Activated CD8-positive, alpha-beta memory T cell treated with anti-CD3 and anti-CD28 coated beads, Interleukin-2, amount 10 ng/mL, durations not matched to agents 7 days and 5 days (primary cell): ENCODE data around the gene CYBRD1. TPM values are rescaled to one million over a fixed set of nuclear protein-coding genes. Genes with fewer than 3 reads are reported as not detected.

Source experiments
- ATAC-seq: fragments of 150-1000 bp; cut with Tn5 transposase; one replicate; pipeline ENCODE4 v1.10.0; 2021; ENCODE audit warnings: moderate library complexity
- CTCF ChIA-PET: fragments of 350-600 bp; sonication (Branson Sonifier 250); formaldehyde crosslinking; loops from one replicate; lab custom pipeline; 2021; ENCODE audit warnings: antibody characterized with exemption; lab: Charles Lee
- DNase-seq: peaks from one replicate; pipeline ENCODE4 v3.0.0-alpha.2; 2020
- H3K27ac Mint-ChIP-seq: one replicate; pipeline ENCODE4 v1.8.0; 2021; ENCODE audit warnings: mild to moderate bottlenecking, mixed read lengths
- H3K27me3 Mint-ChIP-seq: one replicate; pipeline ENCODE4 v1.8.0; 2021; ENCODE audit warnings: mixed read lengths
- H3K36me3 Mint-ChIP-seq: one replicate; pipeline ENCODE4 v1.8.0; 2021; ENCODE audit warnings: mild to moderate bottlenecking, mixed read lengths
- H3K4me1 Mint-ChIP-seq: one replicate; pipeline ENCODE4 v1.8.0; 2021; ENCODE audit warnings: mixed read lengths
- H3K4me3 Mint-ChIP-seq: one replicate; pipeline ENCODE4 v1.8.0; 2021; ENCODE audit warnings: mild to moderate bottlenecking, moderate library complexity, mixed read lengths
- H3K9me3 Mint-ChIP-seq: one replicate; pipeline ENCODE4 v1.8.0; 2022; ENCODE audit warnings: low read depth, mixed read lengths
- total RNA-seq, 2 experiments: library from RNA; stranded (reverse); gene quantifications; one replicate each; pipeline ENCODE4 v1.2.3, GENCODE V29; 2021

The CYBRD1 gene
- total RNA-seq, 2 experiments from 2014 or later: 0.44 to 4.6 TPM

DNA sequence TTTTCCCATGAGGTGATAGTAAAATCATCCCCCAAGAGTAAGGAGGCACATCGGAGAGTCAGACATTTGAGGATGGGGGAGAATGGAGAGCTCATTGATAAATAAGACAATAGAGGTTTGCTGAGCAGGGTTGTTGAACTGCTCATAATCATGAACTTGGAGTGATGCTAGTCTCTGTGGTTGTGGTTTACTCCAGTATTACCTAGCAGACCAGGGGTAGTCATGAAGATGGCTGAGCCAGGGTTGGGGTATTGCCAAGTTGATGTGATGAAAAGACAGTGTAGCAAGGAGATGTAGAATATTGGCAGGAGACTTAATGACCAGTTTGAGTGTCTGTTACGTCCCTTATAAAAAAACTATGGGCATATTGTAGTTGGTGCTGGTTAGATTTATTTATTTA is 25.4 kb downstream of the CYBRD1 start:
- no peak for ATAC-seq

DNA sequence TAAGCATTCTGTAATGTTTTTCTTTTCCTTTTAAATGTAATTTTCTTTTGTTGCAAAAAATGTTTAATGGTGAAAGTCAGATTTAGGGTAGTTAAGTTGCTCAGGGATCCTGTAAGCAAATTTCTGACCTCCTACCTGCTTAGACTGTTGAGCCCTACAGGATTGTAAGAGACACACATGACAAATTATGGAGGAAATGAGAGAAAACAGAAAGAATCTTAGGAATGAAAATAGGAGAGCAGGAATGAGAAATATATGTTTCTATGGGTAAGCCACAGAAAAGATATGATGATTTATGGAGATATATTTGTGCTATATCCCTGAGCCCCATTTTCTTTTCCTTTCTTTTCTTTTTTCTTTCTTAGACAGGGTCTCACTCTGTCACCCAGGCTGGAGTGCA is 28.3 kb downstream of the CYBRD1 start:
- H3K27ac Mint-ChIP-seq: no peak overlapping the region
- ATAC-seq (no peak), DNase-seq (no peak)
- H3K9me3 Mint-ChIP-seq: no peaks in the 10 kb centered on the region
- peaks cover 9% of the 10 kb centered on the region for H3K4me1 Mint-ChIP-seq
- no peak overlapping the region for H3K4me3 Mint-ChIP-seq
- H3K36me3 Mint-ChIP-seq: no peaks in the 10 kb centered on the region
- CTCF ChIA-PET: interaction anchor here (1.0 kb wide), 1 partner anchor 30 kb away, joined by 3 read pairs; no protein-coding TSS in a partner anchor
- H3K27me3 Mint-ChIP-seq: peaks cover 14% of the 10 kb centered on the region

More for the DNA sequence above, 25.4 kb downstream of the CYBRD1 start:
- peaks cover 18% of the 10 kb centered on the region for H3K27me3 Mint-ChIP-seq
- H3K4me3 Mint-ChIP-seq: no peak overlapping the region
- CTCF ChIA-PET: no interaction called here
- DNase-seq: no peak
- H3K27ac Mint-ChIP-seq: no peak overlapping the region
- peaks cover 9% of the 10 kb centered on the region for H3K4me1 Mint-ChIP-seq
- H3K9me3 Mint-ChIP-seq: no peaks in the 10 kb centered on the region
- no peaks in the 10 kb centered on the region for H3K36me3 Mint-ChIP-seq

DNA sequence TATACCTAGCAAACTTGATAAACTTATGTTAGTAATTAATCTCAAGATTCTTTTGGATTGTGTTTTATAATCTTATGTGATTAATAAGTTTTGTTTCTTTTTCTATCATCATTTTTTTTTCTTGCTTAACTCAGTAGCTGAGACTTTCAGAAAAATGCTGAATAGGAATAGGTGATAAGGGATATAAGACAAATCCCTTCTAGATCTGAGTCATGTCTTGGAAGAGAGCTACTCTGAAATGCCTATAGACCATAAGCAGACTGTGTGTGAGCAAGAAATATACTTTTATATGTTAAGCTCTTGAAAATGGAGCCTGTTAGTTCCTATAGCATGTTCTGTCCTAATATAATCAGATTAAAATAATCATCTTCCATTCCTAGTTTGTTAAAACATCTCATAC is 29.6 kb downstream of the CYBRD1 start:
- no peak for ATAC-seq
- Mint-ChIP-seq H3K27ac (no peak overlapping the region), H3K27me3 (peaks cover 11% of the 10 kb centered on the region), H3K4me3 (no peak overlapping the region), H3K9me3 (no peaks in the 10 kb centered on the region), H3K4me1 (peaks cover 9% of the 10 kb centered on the region), H3K36me3 (no peaks in the 10 kb centered on the region)
- CTCF ChIA-PET: interaction anchor here (0.9 to 1.2 kb wide), 2 partner anchors 19 to 44 kb away, joined by 3 read pairs; no protein-coding TSS in a partner anchor
- DNase-seq: no peak

DNA sequence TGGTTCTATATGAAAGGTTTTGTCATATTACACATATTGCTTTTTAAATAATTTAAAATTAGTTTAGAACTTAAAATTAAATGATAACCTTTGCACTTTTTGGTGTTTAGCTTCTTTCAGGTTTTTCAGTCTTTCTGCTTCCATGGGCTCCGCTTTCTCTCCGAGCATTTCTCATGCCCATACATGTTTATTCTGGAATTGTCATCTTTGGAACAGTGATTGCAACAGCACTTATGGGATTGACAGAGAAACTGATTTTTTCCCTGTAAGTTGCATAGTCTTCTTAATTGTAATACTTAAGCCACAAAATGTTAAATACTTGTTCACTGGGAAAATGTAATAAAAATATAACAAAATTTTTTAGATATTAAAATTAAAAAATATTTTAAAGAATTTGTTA is 31.0 kb downstream of the CYBRD1 start:
- no peak overlapping the region for H3K4me3 Mint-ChIP-seq

DNA sequence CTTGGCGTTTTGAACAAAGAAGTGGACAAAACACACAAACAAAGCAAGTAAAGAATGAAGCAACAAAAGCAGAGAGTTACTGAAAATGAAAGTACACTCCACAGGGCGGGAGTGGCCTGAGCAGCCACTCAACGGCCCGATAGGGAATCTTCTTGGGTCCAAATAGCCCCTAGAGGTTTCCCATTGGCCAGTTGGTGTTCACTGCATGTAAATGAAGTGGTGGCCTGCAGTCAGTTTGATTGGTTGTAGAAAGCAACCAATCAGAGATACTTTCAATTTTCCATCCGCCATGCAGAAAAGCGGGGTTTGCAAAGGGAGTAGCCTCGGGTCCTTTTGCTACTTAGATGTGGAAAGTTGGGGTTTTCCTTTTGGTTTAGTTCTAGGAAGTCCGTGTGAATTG is 31.6 kb downstream of the CYBRD1 start:
- DNase-seq (no peak), ATAC-seq (peak; percentile 72)
- Mint-ChIP-seq H3K36me3 (no peaks in the 10 kb centered on the region), H3K9me3 (no peaks in the 10 kb centered on the region), H3K4me1 (peaks cover 4% of the 10 kb centered on the region), H3K27me3 (peaks cover 14% of the 10 kb centered on the region), H3K27ac (no peak overlapping the region), H3K4me3 (no peak overlapping the region)
- CTCF ChIA-PET: no interaction called here

More for the DNA sequence above, 31.0 kb downstream of the CYBRD1 start:
- H3K27me3 Mint-ChIP-seq: peaks cover 14% of the 10 kb centered on the region
- no peaks in the 10 kb centered on the region for H3K9me3 Mint-ChIP-seq
- CTCF ChIA-PET: no interaction called here
- ATAC-seq: no peak
- H3K27ac Mint-ChIP-seq: no peak overlapping the region
- H3K4me1 Mint-ChIP-seq: peaks cover 4% of the 10 kb centered on the region
- no peaks in the 10 kb centered on the region for H3K36me3 Mint-ChIP-seq
- DNase-seq: no peak

DNA sequence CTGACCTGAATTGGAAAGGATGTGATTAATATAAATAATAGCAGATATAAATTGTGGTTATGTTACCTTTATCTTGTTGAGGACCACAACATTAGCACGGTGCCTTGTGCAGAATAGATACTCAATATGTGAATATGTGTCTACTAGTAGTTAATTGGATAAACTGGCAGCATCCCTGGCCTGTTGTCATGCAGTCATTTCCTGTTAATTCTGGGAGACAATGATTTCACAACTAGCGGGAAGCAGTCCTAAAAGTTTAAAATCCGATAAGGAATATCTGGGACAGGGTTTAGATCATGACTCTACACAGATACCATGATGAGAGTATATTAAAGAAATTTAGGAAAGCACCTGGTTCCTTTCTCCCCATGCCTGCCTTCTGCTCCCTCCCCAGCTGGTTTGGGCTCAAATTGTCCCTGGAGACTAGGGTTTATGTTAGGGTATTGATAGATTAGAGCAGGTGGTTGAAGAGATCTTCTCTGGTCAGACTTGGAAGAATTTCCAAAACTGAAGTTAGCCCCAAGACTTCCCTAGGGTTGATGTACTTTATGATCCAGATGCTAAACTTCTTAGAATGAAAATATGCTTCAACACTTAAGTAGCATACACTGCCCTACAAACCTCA is 32.8 kb downstream of the CYBRD1 start:
- Mint-ChIP-seq H3K27ac (no peak overlapping the region), H3K27me3 (peaks cover 14% of the 10 kb centered on the region), H3K9me3 (no peaks in the 10 kb centered on the region), H3K4me1 (peaks cover 4% of the 10 kb centered on the region), H3K4me3 (no peak overlapping the region), H3K36me3 (no peaks in the 10 kb centered on the region)
- DNase-seq (no peak), ATAC-seq (no peak)
- CTCF ChIA-PET: no interaction called here

DNA sequence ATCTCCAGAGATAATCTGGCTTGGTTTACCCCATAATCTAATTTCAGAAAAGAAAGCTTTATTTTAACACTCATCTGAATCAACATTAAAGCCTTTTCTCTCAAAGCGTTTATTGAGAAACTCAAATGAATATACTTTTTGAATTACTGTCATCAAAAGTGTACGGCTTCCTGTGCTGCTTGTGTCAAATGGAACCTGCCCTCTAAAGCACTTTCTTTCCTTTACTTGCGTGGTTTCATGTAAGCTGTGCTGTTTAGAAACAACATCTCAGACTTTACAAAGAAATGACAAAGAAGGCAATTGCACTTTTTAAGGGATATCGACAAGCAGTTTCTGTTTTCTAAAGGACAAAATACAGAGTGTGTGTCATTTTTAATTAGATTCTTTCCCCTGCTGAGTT is 35.1 kb downstream of the CYBRD1 start:
- DNase-seq (no peak), ATAC-seq (peak; percentile 36)
- Mint-ChIP-seq H3K27ac (no peak overlapping the region), H3K4me3 (no peak overlapping the region), H3K9me3 (no peaks in the 10 kb centered on the region), H3K36me3 (no peaks in the 10 kb centered on the region), H3K4me1 (peaks cover 4% of the 10 kb centered on the region), H3K27me3 (peaks cover 12% of the 10 kb centered on the region)
- CTCF ChIA-PET: interaction anchor here (0.8 to 1.2 kb wide), 3 partner anchors 8 to 15 kb away, joined by 3 read pairs; no protein-coding TSS in a partner anchor

DNA sequence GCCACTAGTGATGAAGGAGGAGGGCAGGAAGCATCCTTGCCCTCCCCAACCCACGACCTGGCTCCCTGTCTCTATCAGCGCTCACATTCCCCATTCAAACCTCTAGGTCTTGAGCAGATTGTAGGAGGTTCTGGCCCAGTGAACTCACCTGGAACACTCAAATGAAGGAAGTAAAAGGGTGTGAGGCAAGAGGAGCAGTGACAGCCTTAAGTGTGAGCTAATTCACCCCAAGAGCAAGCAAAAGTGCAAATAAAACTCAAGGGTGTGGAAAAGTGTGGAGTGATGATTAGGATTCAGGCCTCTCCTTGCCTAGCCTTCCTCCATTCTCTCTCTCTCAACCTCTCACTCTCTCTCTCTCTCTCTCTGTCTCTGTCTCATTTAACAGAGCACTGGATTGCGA is 41.0 kb downstream of the CYBRD1 start:
- DNase-seq (no peak), ATAC-seq (no peak)
- H3K4me3 Mint-ChIP-seq: no peak overlapping the region
- no peaks in the 10 kb centered on the region for H3K9me3 Mint-ChIP-seq
- CTCF ChIA-PET: no interaction called here
- peaks cover 10% of the 10 kb centered on the region for H3K27me3 Mint-ChIP-seq
- H3K4me1 Mint-ChIP-seq: no peaks in the 10 kb centered on the region
- no peak overlapping the region for H3K27ac Mint-ChIP-seq
- H3K36me3 Mint-ChIP-seq: no peaks in the 10 kb centered on the region

DNA sequence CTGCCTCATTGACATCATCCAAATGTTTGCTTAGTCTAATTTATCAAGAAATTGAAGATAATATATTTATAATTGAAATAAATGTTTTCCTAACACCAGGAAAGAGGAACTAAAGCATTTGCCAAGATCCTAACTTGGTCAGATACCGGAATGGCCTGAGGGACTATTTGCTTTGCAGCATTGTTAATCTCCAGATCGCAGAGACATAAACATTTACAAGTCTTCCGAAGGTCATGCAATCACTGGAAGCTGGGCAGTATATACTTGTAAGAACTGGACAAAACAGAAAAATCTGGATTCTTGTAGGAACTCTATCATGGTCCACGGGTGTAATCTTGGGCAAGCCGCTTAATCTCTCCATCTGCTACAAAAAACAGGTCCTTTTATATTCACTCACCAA is 42.2 kb downstream of the CYBRD1 start:
- CTCF ChIA-PET: no interaction called here
- Mint-ChIP-seq H3K9me3 (no peaks in the 10 kb centered on the region), H3K4me3 (no peak overlapping the region)

DNA sequence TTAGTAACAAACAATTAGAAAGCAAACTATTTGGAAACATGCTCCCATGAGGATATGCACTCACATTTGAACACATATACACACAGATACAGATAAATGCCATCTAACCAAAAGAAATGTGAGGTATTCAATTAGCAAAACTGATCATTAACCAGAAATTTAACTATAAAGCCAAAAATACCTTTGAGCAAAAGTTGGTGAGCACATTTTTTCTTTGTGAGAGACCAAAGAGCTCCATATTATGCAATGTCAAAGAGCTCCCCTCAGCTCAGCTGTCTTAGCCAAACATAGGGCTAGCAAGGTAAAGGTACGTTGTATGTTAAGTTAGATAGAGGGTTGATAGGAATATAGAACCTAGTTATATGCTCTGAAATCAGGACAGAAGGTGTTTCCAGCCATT is 43.8 kb downstream of the CYBRD1 start:
- no peaks in the 10 kb centered on the region for H3K9me3 Mint-ChIP-seq
- H3K27ac Mint-ChIP-seq: no peak overlapping the region
- DNase-seq (no peak), ATAC-seq (no peak)
- H3K36me3 Mint-ChIP-seq: no peaks in the 10 kb centered on the region
- H3K4me1 Mint-ChIP-seq: no peaks in the 10 kb centered on the region
- CTCF ChIA-PET: interaction anchor here (0.8 kb wide), 1 partner anchor 637 kb away, joined by 3 read pairs; the partner anchor contains the start of gene GORASP2
- no peak overlapping the region for H3K4me3 Mint-ChIP-seq
- peaks cover 14% of the 10 kb centered on the region for H3K27me3 Mint-ChIP-seq

More for the DNA sequence above, 42.2 kb downstream of the CYBRD1 start:
- Mint-ChIP-seq H3K27ac (no peak overlapping the region), H3K4me1 (no peaks in the 10 kb centered on the region), H3K27me3 (peaks cover 10% of the 10 kb centered on the region), H3K36me3 (no peaks in the 10 kb centered on the region)
- DNase-seq: no peak
- no peak for ATAC-seq

DNA sequence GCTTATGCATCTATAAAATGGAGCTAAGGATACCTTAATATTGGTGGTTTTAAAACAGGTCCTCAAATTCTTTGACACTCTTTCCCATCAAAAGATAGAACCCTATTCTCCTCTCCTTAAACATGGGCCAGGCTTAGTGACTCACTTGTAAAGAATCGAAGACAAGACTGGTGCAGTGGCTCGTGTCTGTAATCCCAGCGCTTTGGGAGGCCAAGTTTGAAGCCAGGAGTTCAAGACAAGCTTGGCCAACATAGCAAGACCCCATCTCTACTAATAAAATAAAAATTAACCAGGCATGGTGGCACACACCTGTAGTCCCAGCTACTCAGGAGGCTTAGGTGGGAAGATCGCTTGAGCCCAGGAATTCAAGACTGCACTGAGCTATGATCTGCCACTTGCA is 44.5 kb downstream of the CYBRD1 start:
- CTCF ChIA-PET: interaction anchor here (0.8 kb wide), 1 partner anchor 638 kb away, joined by 3 read pairs; the partner anchor contains the start of gene GORASP2
- H3K9me3 Mint-ChIP-seq: no peaks in the 10 kb centered on the region

DNA sequence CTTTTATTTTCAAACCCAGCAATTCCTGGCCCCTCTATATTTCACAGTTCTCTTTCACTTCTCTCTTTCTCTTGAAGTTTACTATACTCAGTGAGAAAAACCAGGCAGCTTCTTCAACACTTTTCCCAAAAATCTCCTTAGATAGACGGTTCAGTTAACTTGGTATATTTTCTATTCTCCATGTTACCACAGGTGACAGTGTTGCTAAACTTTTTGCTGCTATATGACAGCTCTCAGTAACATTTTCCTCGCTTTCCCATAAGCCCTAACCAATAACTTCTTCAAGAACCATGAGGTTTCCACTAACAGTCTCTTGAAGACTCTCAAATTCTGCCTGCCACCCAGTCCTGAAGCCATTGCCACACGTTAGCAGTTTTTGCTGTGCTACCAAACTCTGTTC is 45.8 kb downstream of the CYBRD1 start:
- H3K4me3 Mint-ChIP-seq: no peak overlapping the region
- no peak overlapping the region for H3K27ac Mint-ChIP-seq
- no peak for ATAC-seq
- CTCF ChIA-PET: no interaction called here
- no peaks in the 10 kb centered on the region for H3K4me1 Mint-ChIP-seq
- DNase-seq: no peak
- no peaks in the 10 kb centered on the region for H3K9me3 Mint-ChIP-seq
- H3K36me3 Mint-ChIP-seq: no peaks in the 10 kb centered on the region
- H3K27me3 Mint-ChIP-seq: peaks cover 24% of the 10 kb centered on the region

More for the DNA sequence above, 44.5 kb downstream of the CYBRD1 start:
- Mint-ChIP-seq H3K27me3 (peaks cover 21% of the 10 kb centered on the region), H3K4me3 (no peak overlapping the region), H3K36me3 (no peaks in the 10 kb centered on the region), H3K4me1 (no peaks in the 10 kb centered on the region), H3K27ac (no peak overlapping the region)
- no peak for ATAC-seq
- no peak for DNase-seq

DNA sequence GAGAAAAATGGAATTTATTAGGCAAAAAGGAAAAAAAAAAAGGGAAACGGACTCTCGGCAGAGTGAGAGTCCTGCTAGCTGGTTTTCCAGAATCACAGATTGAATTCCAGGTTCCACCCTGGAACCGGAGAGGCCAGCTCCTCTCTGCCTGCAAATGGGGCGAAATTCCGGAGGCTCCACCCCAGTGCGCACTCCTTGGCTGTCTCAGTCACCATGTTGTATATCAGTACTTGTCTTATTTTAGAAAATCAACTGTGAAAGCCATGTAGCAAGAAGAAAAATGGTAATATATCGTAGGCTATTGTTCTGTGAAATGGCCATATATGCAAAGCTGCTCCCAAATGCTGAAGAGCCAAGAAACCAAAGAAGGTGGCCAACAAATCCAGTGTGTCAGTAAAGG is 49.4 kb downstream of the CYBRD1 start:
- DNase-seq (no peak), ATAC-seq (no peak)
- Mint-ChIP-seq H3K27ac (no peak overlapping the region), H3K4me1 (peaks cover 6% of the 10 kb centered on the region), H3K27me3 (peaks cover 16% of the 10 kb centered on the region), H3K9me3 (no peaks in the 10 kb centered on the region), H3K4me3 (no peak overlapping the region), H3K36me3 (no peaks in the 10 kb centered on the region)
- CTCF ChIA-PET: interaction anchor here (1.1 to 2.5 kb wide), 5 partner anchors 15 to 599 kb away, joined by 3 to 16 read pairs (median 4); no protein-coding TSS in a partner anchor

DNA sequence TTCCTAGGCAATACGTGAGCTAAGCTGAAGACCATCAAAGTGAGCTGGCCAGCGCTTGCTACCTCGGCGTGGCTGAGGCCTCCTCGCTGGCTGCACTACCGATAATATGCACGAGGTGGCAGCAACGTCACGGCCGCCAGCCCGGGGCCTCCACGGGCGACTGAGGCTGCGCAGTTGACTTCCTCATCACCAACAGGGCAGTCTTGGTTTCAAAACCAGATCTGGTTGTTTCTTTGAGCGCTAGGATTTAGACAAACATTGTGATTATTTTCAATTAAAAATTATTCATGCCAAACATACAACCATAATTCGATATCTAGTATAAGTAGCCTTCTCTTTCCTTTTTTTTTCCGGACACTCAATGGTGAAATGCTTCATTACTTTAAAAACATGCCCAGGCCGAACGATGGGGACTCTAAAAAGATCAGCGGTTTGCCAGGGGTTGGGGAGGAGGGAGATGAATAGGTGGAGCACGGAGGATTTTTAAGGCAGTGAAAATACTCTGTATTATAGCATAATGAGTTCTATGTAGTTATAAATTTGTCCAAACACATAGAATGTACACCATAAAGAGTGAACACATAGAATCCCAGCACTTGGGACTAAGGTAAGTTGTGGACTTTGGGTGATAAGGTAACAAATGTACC is 52.0 kb downstream of the CYBRD1 start:
- no peak overlapping the region for H3K4me3 Mint-ChIP-seq
- no peaks in the 10 kb centered on the region for H3K36me3 Mint-ChIP-seq
- CTCF ChIA-PET: interaction anchor here (0.9 to 2.5 kb wide), 11 partner anchors 12 to 887 kb away, joined by 3 to 16 read pairs (median 3); no protein-coding TSS in a partner anchor
- peak; percentile 99 for ATAC-seq
- peaks cover 6% of the 10 kb centered on the region for H3K4me1 Mint-ChIP-seq
- peak overlapping the region; percentile 28 for H3K27ac Mint-ChIP-seq
- H3K9me3 Mint-ChIP-seq: no peaks in the 10 kb centered on the region
- H3K27me3 Mint-ChIP-seq: peaks cover 15% of the 10 kb centered on the region
- DNase-seq: peak; percentile 85
